ENCODE measurements around the gene ARHGEF19. TPM values are rescaled to one million over a fixed set of nuclear protein-coding genes. Genes with fewer than 3 reads are reported as not detected.

The ARHGEF19 gene
- total and polyA plus RNA-seq, 10 of the 15 experiments (the other 5 are each of a cell fraction or from before 2014, with no cell fraction given), result 0.15 to 2.9 (median 0.67) TPM; not detected in 1

GRCh38 chr1:16158993-16159831 lies 53.2 kb downstream of the ARHGEF19 start (continued):
- TF ChIP-seq BHLHE40 (IDR thresholded peaks at IDR 0.05; ENCODE audit: borderline replicate concordance in 1 of 2, low read depth in 2 of 2, low read length in 1 of 2) (no peak), ZSCAN29 (IDR thresholded peaks at IDR 0.05) (no peak), MEF2A (IDR thresholded peaks at IDR 0.05; ENCODE audit: insufficient read depth, low read depth, low read length) (no peak), STAT1 (conservative IDR thresholded peaks at IDR 0.05) (no peak), IRF5 (IDR thresholded peaks at IDR 0.05; ENCODE audit: borderline replicate concordance) (no peak)

- ChIA-PET CTCF (no interaction called here), POLR2A (no interaction called here), RAD21 (ENCODE audit: unreplicated experiment) (no interaction called here), SMC1A (ENCODE audit: uncharacterized antibody, unreplicated experiment) (no interaction called here)
- no peak overlapping the region for H3K27ac ChIP-seq (ENCODE audit: control insufficient read depth, insufficient read depth)
- no peak overlapping the region for H3K4me3 ChIP-seq
- no peaks in the 10 kb centered on the region for H3K9me3 ChIP-seq (replicated peaks; ENCODE audit: control insufficient read depth, insufficient read depth, low read length)
- no peak overlapping the region for H3K9ac ChIP-seq (ENCODE audit: control insufficient read depth, insufficient read depth, low read length)
- H3K4me1 ChIP-seq (ENCODE audit: control insufficient read depth, insufficient read depth, low read length), result no peaks in the 10 kb centered on the region; the same call in none of the 2 replicates
- H2AFZ ChIP-seq (ENCODE audit: control insufficient read depth, low read depth, low read length), result no peak overlapping the region
- 15% methylated on average over 5 of the region's 5 CpGs for WGBS (ENCODE audit: insufficient coverage, insufficient replicate concordance, low lambda C conversion rate, missing lambda C conversion rate)
- peaks cover 2 to 6% of the 10 kb centered on the region in 2 experiments; a peak in 3 of 4 replicates for H3K27me3 ChIP-seq (replicated peaks in 1 of 2; ENCODE audit: control insufficient read depth in 2 of 2, insufficient read depth in 2 of 2, low read length in 1 of 2)
- ATAC-seq, result peak; percentile 55
- H3K4me2 ChIP-seq (ENCODE audit: control insufficient read depth, insufficient read depth), result no peak overlapping the region
- FAIRE-seq, result no peak
- no peak for DNase-seq (ENCODE audit: low read depth, low spot score)
- H3K79me2 ChIP-seq (ENCODE audit: control insufficient read depth, insufficient read depth, low read length), result no peaks in the 10 kb centered on the region
- H4K20me1 ChIP-seq (ENCODE audit: control insufficient read depth, insufficient read depth), result no peaks in the 10 kb centered on the region
- no TSS peak for BruUV-seq (replicated peaks)
- no peaks in the 10 kb centered on the region for H3K36me3 ChIP-seq (ENCODE audit: control insufficient read depth in 2 of 2, insufficient read depth in 2 of 2, low read length in 1 of 2)
- in situ Hi-C loops (cut with MboI) (no loop called here), intact Hi-C loops (cut with micrococcal nuclease; ENCODE audit: unreplicated experiment) (no loop called here)
- no peak for TF ChIP-seq EGR1 (IDR thresholded peaks at IDR 0.05; ENCODE audit: borderline replicate concordance in 1 of 2, low read depth in 2 of 2, low read length in 2 of 2)
- no peak for TF ChIP-seq JUNB (IDR thresholded peaks at IDR 0.05)
- TF ChIP-seq EED (IDR thresholded peaks at IDR 0.05; ENCODE audit: low read depth), result no peak
- no peak for TF ChIP-seq IRF5 (IDR thresholded peaks at IDR 0.05; ENCODE audit: borderline replicate concordance)
- 0 out of 2 replicates have a peak, but pooled peaks have one; percentile 27 for TF ChIP-seq RUNX3 (IDR thresholded peaks at IDR 0.05; ENCODE audit: low read length)
- no peak for TF ChIP-seq RB1 (IDR thresholded peaks at IDR 0.05; ENCODE audit: borderline replicate concordance)
Observed at GRCh38 chr1:16158025-16158424, 54.4 kb downstream of the ARHGEF19 start.

All from GM12878 (cell line).